Bone marrow (tissue), 2 donors: ENCODE results near the gene KRT10.

ENCODE experiments used
- DNase-seq, 2 donors: peaks; one replicate each; lab custom pipeline; 2025; lab: John Stamatoyannopoulos, UW

Gene KRT10

DNA sequence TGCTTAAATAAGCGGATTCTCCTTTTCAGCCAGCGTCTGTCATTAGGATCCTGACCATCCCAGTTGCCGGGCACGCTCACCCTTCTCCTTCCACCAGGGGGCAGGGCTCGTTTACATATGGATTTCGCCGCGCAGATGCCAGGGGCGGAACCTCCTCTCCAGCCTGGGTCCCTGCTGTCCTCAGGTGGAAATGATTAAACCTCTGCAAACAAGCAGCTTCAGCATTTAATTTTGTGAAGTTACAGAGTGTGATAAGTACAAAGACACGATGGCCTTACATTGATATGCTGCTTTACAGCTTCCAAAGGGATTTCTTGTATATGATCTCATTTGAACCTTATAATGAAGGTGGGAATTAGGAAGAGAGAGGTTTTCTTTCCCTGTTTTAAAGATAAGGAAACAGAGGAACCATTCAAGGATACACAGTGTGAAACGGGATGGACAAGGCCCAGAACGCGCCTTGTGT, 18.8 kb downstream of the KRT10 start:
- peak; percentile 14 to 44 for DNase-seq

DNA sequence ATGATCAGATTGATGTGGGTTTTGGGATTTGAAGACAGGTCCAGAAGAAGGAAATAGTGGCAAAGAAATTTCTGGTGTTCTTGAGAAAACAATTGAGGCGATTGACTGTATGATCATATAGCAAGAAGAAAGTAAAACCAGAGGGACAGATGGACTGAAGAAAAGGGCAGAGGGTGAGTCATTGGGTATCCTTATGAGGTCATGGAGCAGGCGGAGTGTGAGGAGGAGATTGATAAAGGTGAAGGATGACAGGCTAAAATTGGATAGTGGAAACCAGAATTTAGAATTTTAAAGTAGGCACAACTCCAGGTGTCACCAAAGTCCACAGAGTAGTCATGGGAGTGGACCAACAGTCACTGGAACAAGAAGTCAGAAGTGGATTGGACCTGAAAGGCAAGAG, 21.3 kb downstream of the KRT10 start:
- no peak for DNase-seq

- DNase-seq: no peak
These were observed 22.0 kb downstream of the KRT10 start for GRCh38 chr17:40800381-40800780.

GRCh38 chr17:40799859-40800258, 22.6 kb downstream of the KRT10 start, which contains the start of gene KRT28:
Gene KRT28, minus strand, starts transcription at chr17:40799959. Its CDS starts 66 bp downstream, at chr17:40799893.
- no peak for DNase-seq

DNA sequence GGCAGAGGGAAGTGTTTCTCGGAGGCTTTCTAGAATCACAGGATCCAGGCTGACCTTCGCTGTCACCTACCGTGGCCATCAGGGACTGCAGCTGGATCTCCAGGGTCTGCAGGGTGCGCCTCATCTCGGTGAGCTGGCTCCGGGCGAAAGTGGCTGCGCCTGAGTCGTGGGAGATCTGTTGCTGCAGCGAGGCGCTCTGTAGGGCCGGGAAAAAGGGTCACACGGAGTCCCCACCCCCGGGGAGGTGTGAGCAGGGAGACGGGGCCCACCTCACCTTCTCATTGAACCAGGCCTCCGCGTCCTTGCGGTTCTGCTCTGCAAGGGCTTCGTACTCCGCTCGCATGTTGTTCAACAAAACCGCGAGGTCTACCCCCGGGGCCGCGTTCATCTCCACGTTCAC, 25.6 kb downstream of the KRT10 start:
- DNase-seq: no peak

DNA sequence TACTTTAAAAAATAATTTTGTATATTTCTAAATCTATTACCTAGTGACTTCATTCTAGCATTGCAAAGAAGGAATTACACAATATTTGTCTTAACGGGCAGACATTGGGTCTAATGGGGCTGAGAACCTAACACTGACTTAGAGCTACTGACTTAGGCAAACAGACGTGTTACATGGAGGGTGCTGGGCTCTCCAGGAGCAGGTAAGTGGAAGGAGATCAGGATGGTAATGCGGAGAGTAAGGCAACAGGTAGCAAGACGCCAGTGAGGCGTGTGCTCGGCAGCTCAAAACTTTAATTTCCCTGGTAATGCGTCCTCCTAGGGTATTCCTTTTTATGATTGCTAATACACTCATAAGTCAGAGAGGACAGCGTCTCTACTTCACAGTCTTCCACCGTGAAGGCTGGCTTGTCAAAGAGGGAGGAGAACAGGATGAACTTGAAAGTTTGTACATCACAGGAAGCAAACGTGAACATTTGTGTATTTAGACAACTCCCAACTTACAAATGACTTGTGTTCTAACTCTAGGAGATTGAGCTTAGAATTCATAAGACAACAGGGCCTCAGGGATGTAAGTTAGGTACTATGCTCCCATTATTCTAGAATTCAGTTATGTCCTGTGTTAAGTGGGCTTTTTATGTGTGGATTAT, 27.3 kb downstream of the KRT10 start:
- no peak for DNase-seq

DNA sequence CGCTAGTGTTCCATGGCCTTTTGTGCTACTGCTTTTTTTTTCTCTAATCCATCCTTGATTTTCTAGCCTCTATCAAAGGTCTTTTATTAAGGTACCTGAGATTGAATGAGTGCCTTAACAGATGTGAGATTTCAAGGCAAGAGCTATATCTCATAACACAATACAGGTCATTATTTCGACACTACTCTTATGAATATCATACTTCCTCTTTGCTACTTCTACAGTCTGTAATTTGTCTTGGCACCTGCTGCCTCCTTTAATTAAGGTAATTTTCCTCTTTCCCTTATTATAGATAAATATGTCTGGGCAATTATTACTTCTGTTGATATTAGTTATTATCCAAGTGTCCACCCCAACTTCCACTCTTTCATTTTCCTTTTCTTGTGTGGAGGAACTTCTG, 27.9 kb downstream of the KRT10 start:
- DNase-seq: no peak

- DNase-seq: no peak
These were observed 28.6 kb downstream of the KRT10 start for GRCh38 chr17:40793832-40794231.

DNA sequence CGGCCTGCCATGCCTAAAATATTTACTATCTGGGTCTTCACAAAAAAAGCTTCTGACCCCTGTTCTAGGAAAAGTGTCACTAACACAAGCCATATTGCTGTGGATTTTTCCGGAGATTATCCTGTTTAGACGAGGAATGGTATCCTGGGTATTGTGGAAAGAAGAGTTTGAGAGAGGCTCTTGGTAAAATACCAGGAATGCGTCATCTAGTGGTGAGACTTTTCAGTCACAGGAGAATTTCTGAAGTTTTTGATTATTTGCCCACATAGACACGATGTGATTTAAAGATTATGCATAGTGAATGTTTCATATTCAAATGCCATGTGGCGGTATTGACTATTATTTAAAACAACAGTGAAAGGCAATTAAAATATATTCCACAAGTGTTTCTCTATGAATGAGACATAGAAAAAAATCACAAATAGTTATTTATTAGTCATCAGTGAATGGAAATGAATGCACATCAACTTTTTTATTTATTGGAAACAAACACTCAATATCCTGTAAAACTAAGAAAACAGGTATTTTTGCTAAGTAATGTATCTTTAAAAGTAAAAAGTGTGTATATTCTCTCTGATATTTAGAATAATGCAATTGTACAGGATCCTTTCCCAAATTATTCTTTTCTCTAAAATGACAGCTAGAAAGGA, 30.5 kb downstream of the KRT10 start:
- DNase-seq: no peak

DNA sequence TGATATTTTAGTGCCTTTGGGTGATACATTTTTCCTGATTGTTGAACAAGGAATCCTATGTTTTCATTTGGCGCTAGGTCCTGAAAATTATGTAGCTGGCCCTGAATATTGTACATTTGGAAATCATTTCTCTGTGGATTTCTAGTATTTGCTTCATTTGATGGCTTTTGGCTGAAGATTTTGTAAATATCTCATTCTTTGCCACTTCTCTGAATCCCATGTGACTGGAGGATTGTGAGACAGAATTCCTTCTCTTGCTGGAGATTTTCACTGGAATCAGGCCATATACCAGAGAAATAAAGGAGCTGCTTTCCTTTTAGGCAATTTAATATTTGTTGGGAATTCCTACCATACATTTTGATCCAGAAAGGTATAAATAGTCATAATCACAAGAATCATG, 31.3 kb downstream of the KRT10 start:
- no peak for DNase-seq

DNA sequence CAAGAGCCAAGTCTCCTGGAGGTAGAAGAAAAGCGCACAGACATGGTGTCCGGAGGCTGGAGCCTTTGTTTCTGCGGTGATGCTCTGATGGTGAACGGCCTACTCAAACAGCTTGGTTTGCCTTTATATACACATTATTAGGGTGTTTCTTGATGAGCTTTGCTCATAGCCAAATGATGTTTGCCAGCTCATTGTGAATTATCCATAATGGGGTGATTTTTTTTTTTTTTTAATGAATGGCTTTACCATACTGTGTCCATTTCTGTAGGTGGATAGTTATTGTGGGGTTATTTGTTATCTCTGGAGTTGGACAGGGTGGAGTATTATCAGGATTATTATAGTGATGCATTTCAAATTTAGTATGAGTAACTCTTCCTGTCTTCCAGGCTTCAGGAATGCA, 40.0 kb downstream of the KRT10 start, which contains the start of gene KRT27:
Gene KRT27 (minus strand): TSS at position 101 of the 400 bp plus-strand sequence. CDS start 57 bp downstream, at position 44.
- DNase-seq: no peak

DNA sequence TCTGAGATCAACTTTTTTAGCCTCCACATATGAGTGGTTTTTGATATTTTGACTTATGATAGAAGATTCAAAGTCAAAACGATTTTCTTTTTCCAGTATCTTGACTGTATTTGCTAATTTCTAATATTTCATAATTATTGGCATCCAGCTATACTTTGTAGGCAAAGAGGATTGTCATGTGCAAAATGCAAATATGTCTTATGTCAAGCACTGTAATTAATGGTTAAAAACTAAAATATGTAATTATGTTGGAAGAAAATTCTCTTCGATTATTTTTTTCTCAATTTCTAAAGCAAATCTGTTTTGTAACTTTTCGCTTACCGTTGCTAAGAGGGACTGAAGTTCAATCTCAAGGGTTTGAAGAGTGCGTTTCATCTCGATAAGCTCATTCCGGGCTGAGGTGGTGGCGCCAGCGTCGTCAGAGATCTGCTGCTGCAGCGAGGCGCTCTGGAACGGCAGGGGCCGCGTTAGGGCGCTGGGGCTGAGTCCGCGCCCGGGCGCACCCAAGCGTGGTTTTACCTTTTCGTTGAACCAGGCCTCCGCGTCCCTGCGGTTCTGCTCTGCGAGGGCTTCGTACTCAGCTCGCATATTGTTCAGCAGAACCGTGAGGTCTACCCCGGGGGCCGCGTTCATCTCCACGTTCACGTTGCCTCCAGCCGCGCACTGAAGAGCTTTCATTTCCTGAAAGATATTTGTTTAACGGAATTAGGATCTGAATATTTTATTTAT, 43.1 kb downstream of the KRT10 start:
- no peak for DNase-seq

- DNase-seq: no peak
These were observed 44.0 kb downstream of the KRT10 start for GRCh38 chr17:40778461-40778860.

DNA sequence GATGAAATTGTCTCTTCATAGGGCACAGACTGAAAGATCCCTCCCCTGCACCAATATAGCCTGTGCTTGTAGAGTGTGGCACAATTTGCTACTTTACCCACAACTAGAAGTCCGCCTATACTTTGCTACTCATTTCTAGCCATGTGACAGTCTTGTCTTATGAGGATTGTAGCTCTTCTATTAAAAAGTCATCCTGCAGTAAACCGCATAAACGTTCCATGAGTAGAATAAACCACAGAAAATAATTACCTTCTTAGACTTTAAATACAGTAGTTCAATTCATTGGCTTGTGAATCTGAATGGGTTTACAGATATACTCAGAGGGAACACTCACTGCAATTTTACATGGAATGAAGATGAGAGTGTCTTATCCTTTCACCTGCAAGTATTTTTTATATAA, 44.4 kb downstream of the KRT10 start:
- DNase-seq: no peak

DNA sequence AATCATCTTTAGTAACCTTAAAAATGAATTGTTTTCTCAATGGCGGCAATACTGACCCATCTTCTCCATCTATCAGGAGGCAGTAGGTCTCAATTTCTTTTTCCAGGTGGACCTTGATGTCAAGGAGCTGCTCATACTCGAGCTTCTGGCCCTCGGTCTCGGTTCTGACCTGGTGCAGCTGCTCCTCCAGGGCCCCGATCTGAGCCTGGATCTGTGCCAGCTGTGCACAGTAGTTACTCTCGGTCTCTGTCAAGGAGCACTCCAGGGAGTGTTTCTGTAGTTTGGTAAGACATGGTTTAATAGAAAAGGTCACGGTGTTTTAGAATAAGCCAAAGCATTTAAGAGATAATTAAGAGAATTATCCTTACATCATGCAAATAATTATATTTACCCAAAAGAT, 45.0 kb downstream of the KRT10 start:
- no peak for DNase-seq

DNA sequence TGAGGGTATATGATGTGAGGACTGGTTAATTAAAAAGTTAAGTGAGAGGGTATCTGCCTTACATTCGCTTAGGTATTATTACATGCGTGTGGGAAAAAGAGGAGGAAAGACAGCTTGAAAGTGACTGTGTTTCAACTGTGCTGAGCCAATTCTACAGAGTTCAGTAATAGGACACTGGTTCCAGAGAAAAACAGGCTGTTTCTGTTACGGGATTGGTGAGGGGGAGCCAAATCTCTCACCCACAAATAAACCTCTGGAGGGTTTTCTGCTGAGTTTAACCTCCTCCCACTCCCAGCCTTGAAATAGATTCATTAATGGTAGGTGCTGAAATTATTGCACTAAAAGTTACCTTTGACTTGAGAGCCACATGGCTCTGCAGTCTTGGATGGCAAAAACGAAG, 46.5 kb downstream of the KRT10 start:
- no peak for DNase-seq

DNA sequence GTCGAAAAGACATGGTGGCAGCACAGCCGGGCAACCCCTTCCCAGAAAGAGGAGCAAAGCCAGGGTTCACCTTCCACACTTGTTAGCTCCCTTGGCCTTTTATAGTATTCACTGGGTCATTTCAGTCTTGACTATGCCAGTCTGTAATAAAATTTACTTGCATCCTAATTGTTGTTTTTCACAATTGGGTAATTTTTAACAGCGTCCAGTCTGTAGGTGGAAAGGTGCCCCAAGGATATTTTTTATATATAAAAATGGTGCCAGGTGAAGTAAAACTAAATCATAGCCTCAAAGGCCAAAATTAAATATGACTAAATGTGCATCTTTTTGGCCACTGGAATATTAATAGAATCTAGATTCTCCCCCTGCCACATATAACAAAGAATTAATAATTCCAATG, 50.3 kb downstream of the KRT10 start, which contains the start of gene KRT26:
Gene KRT26 (minus strand): TSS at position 101 of the 400 bp plus-strand sequence. CDS start 88 bp downstream, at position 13.
- no peak for DNase-seq
